HepG2 (cell line): ENCODE results near the gene P3H3. TPM values are rescaled to one million over a fixed set of nuclear protein-coding genes. Genes with fewer than 3 reads are reported as not detected.

Experiments
- ATAC-seq: fragments of 200-7000 bp; cut with Tn5 transposase; 3 replicates; pipeline ENCODE4 v1.9.1; 2020; ENCODE audit warnings: mild to moderate bottlenecking, moderate library complexity
- BruUV-seq: library from RNA; stranded (reverse); fragments of 400-500 nt; replicated peaks from 2 replicates; lab custom pipeline; 2021; lab: Mats Ljungman, UMichigan
- CTCF ChIA-PET: fragments of 300-600 bp; formaldehyde crosslinking; extraction: SDS; loops from one replicate; lab custom pipeline; 2021; ENCODE audit warnings: low total read pairs, inconsistent platforms, low intra/inter-chr PET ratio; lab: Yijun Ruan, JAX
- POLR2A ChIA-PET: fragments of 350-600 bp; sonication (Branson Sonifier 250); formaldehyde crosslinking; loops from one replicate; lab custom pipeline; 2020; ENCODE audit warnings: antibody characterized with exemption, inconsistent platforms; lab: Yijun Ruan, JAX
- DNase-seq: peaks from one replicate; pipeline ENCODE4 v3.0.0-alpha.2; 2015; ENCODE audit warnings: low spot score
- FAIRE-seq: peaks from 3 replicates; lab custom pipeline; 2011; peaks lifted over from hg19 to GRCh38; lab: Jason Lieb, UNC
- H2AFZ ChIP-seq: one replicate; pipeline ENCODE4 v1.6.1; 2011; ENCODE audit warnings: low read length, inconsistent platforms
- H3K27ac ChIP-seq: fragments of 300-600 bp; 3 replicates; pipeline ENCODE4 v1.8.0; 2011; ENCODE audit warnings: mixed run types, mild to moderate bottlenecking, mixed read lengths, low read length, inconsistent platforms; ENCODE audit not compliant: insufficient read depth; ENCODE audit errors: extremely low read length
- H3K27me3 ChIP-seq, 2 experiments: fragments of 200-600 bp in 1 of 2; 2 replicates in 1 of 2; 3 replicates in 1 of 2; pipeline versions ENCODE4 v1.6.0 to v1.8.0; 2011; ENCODE audit warnings: low read length in 2 of 2, mild to moderate bottlenecking in 2 of 2, moderate library complexity in 2 of 2, inconsistent platforms in 1 of 2; ENCODE audit not compliant: insufficient read depth in 2 of 2, control insufficient read depth in 1 of 2
- H3K36me3 ChIP-seq, 2 experiments: fragments of 200-600 bp in 1 of 2; replicated peaks in 1 of 2; 2 replicates in 1 of 2; 3 replicates in 1 of 2; pipeline versions ENCODE4 v1.5.1 to v1.8.0; 2011; ENCODE audit warnings: low read length in 2 of 2, inconsistent platforms in 1 of 2; ENCODE audit not compliant: insufficient read depth in 2 of 2, control insufficient read depth in 1 of 2
- H3K4me1 ChIP-seq: 2 replicates; pipeline ENCODE4 v1.5.1; 2012; ENCODE audit warnings: low read length, inconsistent platforms; ENCODE audit not compliant: insufficient read depth
- H3K4me2 ChIP-seq: 2 replicates; pipeline ENCODE4 v1.6.0; 2011; ENCODE audit warnings: low read depth, low read length, inconsistent platforms
- H3K4me3 ChIP-seq, 3 experiments: fragments of 200-600 bp in 1 of 3; sonication (generic), shearing (Covaris generic) in 1 of 3; replicated peaks in 1 of 3; 2 replicates each; pipeline ENCODE4 v1.5.1; 2011 to 2016; ENCODE audit warnings: low read length in 3 of 3, inconsistent platforms in 2 of 3, low read depth in 2 of 3, mild to moderate bottlenecking in 2 of 3, control low read depth in 1 of 3, mixed read lengths in 1 of 3; ENCODE audit not compliant: insufficient read depth in 1 of 3
- H3K79me2 ChIP-seq: one replicate; pipeline ENCODE4 v1.6.1; 2011; ENCODE audit warnings: low read length, inconsistent platforms; ENCODE audit not compliant: insufficient read depth
- H3K9ac ChIP-seq: 2 replicates; pipeline ENCODE4 v1.6.0; 2011; ENCODE audit warnings: mild to moderate bottlenecking, low read depth, low read length, inconsistent platforms; ENCODE audit not compliant: insufficient read depth
- H3K9me3 ChIP-seq: 2 replicates; pipeline ENCODE4 v1.5.1; 2012; ENCODE audit warnings: mild to moderate bottlenecking, low read length
- H4K20me1 ChIP-seq: 2 replicates; pipeline ENCODE4 v1.6.0; 2011; ENCODE audit warnings: inconsistent platforms, mild to moderate bottlenecking, low read length, moderate library complexity; ENCODE audit not compliant: insufficient read depth
- KDM1A ChIP-seq: IDR thresholded peaks from 2 replicates; pipeline ENCODE4 v1.6.1; 2016; ENCODE audit warnings: missing compliant biosample characterization
- MEF2D ChIP-seq: sonication (generic); formaldehyde crosslinking; IDR thresholded peaks from 2 replicates; pipeline ENCODE4 v1.5.1; 2020; ENCODE audit warnings: mild to moderate bottlenecking, missing genetic modification reagents
- PITX1 ChIP-seq: sonication (generic); formaldehyde crosslinking; IDR thresholded peaks from 2 replicates; pipeline ENCODE4 v1.5.1; 2020; ENCODE audit warnings: mild to moderate bottlenecking, missing genetic modification reagents
- RARG ChIP-seq: sonication (generic); formaldehyde crosslinking; IDR thresholded peaks from 2 replicates; pipeline ENCODE4 v1.4.0; 2020; ENCODE audit warnings: low read depth, mild to moderate bottlenecking, missing genetic modification reagents
- TCF12 ChIP-seq, 2 experiments: fragments of 450-650 bp in 1 of 2; sonication (generic) in 1 of 2; formaldehyde crosslinking in 1 of 2; IDR thresholded peaks; 2 replicates each; pipeline versions ENCODE4 v1.6.1 to v1.8.0; 2017 to 2022; ENCODE audit warnings: antibody characterized with exemption in 1 of 2, mild to moderate bottlenecking in 1 of 2, missing genetic modification reagents in 1 of 2, moderate library complexity in 1 of 2
- TP53 ChIP-seq: sonication (generic); formaldehyde crosslinking; conservative IDR thresholded peaks from 2 replicates; pipeline ENCODE4 v1.4.0; 2020; ENCODE audit warnings: missing genetic modification reagents
- ZEB1 ChIP-seq: IDR thresholded peaks from 2 replicates; pipeline ENCODE4 v1.6.1; 2012; ENCODE audit warnings: mild to moderate bottlenecking, low read depth, inconsistent platforms; ENCODE audit not compliant: insufficient replicate concordance
- ZNF124 ChIP-seq: sonication (generic); formaldehyde crosslinking; IDR thresholded peaks from 2 replicates; pipeline ENCODE4 v1.4.0; 2020; ENCODE audit warnings: missing genetic modification reagents
- ZNF317 ChIP-seq: sonication (generic); formaldehyde crosslinking; IDR thresholded peaks from 2 replicates; pipeline ENCODE4 v1.5.0; 2020; ENCODE audit warnings: mild to moderate bottlenecking, missing genetic modification reagents
- ZNF562 ChIP-seq: sonication (generic); formaldehyde crosslinking; IDR thresholded peaks from 2 replicates; pipeline ENCODE4 v1.8.0; 2022; ENCODE audit warnings: missing genetic modification reagents, borderline replicate concordance
- ZNF747 ChIP-seq: sonication (generic); formaldehyde crosslinking; IDR thresholded peaks from 2 replicates; pipeline ENCODE4 v1.8.1; 2023; ENCODE audit warnings: missing genetic modification reagents, mild to moderate bottlenecking, borderline replicate concordance
- ZSCAN12 ChIP-seq: sonication (generic); formaldehyde crosslinking; IDR thresholded peaks from 2 replicates; pipeline ENCODE4 v1.9.0; 2021; ENCODE audit warnings: mild to moderate bottlenecking, missing genetic modification reagents
- WGBS: methylation state at CpG from one replicate; pipeline ENCODE4 v1.1.6; 2017; ENCODE audit warnings: low lambda C conversion rate; 5-methylcytosine and 5-hydroxymethylcytosine counted together
- in situ Hi-C: cut with HindIII; loops from 2 replicates; pipeline ENCODE4 v1.10.0; 2017; ENCODE audit warnings: low pct_unique_long_range_greater_than_20kb; ENCODE audit not compliant: extremely low pct_ligation_motif_present
- intact Hi-C: fragments of 100-400 bp; cut with micrococcal nuclease; formaldehyde crosslinking; loops from one replicate; pipeline ENCODE4 v1.10.0; 2022; ENCODE audit not compliant: unreplicated experiment
- polyA plus RNA-seq, 8 experiments: library from polyadenylated mRNA; depleted of rRNA in 3 of 8; stranded (reverse) in 7 of 8; unstranded in 1 of 8; fragments of >200 nt; fragmentation: Illumina TruSeq in 4 of 8; extraction: Trizol in 4 of 8; gene quantifications; 2 replicates each; pipeline versions ENCODE4 v1.2.1 to v1.2.3, GENCODE V29; 2011 to 2016; ENCODE audit warnings: low read depth in 4 of 8, missing spikeins in 1 of 8, mixed read lengths in 1 of 8; ENCODE audit not compliant: insufficient read depth in 1 of 8
- total RNA-seq, 5 experiments: library from RNA; depleted of rRNA; stranded (reverse); fragments of >200 nt; fragmentation: Illumina TruSeq; extraction: Trizol; gene quantifications; 2 replicates each; pipeline ENCODE4 v1.2.3, GENCODE V29; 2016; ENCODE audit warnings: low read depth in 1 of 5
- TF ChIP-seq, protein P1 (sequence below): sonication (generic); formaldehyde crosslinking; IDR thresholded peaks from 2 replicates; pipeline ENCODE4 v1.8.1; 2023; ENCODE audit warnings: mild to moderate bottlenecking, inconsistent platforms, moderate library complexity, missing genetic modification reagents, borderline replicate concordance
- TF ChIP-seq, protein P2 (sequence below): sonication (generic); formaldehyde crosslinking; IDR thresholded peaks from 2 replicates; pipeline ENCODE4 v1.4.0; 2020; ENCODE audit warnings: mild to moderate bottlenecking, missing genetic modification reagents
- TF ChIP-seq, protein P3 (sequence below), 2 experiments: sonication (generic) in 1 of 2; formaldehyde crosslinking in 1 of 2; IDR thresholded peaks; 2 replicates each; pipeline versions ENCODE4 v1.4.0 to v1.6.1; 2018 to 2020; ENCODE audit warnings: missing genetic modification reagents in 2 of 2, borderline replicate concordance in 1 of 2, low read depth in 1 of 2, mild to moderate bottlenecking in 1 of 2, missing biosample characterization in 1 of 2

P3H3 gene
- total and polyA plus RNA-seq, 2 of the 13 experiments (the other 11 are each of a cell fraction or from before 2014, with no cell fraction given) = 20.1 to 20.5 TPM

DNA sequence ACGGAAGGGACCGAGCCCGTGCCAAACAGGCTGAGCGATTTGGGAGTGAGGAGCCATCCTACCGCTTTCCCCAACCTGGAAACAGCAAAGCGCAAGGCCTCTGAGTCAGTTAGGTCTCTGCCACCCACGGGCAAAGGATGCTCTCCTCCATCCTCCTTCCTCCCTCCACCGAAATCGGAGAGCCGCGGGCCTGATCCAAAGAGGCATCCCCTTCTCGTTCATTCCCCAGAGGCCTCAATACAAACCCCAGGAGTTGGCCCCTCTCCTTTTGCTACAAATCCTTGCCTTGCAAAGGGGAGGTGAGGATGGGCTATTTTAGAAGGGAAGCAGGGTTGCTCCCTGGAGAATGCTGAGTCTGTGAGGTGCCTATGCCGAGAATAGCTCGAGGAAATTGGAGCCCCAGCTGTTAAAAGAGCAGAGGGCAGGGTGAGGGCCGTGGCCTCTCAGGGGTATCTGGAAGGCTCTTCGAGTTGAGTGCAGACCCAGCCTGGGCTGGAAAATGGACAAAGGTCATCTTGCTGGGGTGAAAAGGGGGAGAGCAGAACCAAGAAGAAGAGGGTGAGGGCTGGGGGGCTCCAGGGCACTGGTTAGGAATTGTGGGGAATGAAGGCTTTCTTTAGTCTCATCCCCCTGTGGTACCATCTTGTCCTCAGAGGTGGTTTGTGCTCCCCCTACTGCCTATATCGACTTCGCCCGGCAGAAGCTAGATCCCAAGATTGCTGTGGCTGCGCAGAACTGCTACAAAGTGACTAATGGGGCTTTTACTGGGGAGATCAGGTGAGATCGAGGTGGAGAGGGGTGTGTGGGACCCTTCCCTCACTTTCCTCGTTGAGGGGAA lies 40.2 kb downstream of the P3H3 start:
- peaks cover 12 to 27% of the 10 kb centered on the region in 2 experiments for H3K36me3 ChIP-seq
- intact Hi-C loops = loop anchor here (1.0 to 2.0 kb wide), 2 partner anchors 16 to 23 kb away; partner anchors contain the start of gene USP5
- CTCF ChIA-PET = interaction anchor here (0.7 to 1.4 kb wide), 6 partner anchors 56 to 97 kb away, joined by 3 to 14 read pairs (median 4); no protein-coding TSS in a partner anchor
- no peak for ATAC-seq
- H3K4me1 ChIP-seq = peaks cover 45% of the 10 kb centered on the region
- H3K79me2 ChIP-seq = peaks cover 29% of the 10 kb centered on the region
- peak overlapping the region; percentile 88 to 96 (median 92) for H3K4me3 ChIP-seq
- DNase-seq = no peak
- POLR2A ChIA-PET = interaction anchor here (0.5 to 6.0 kb wide), 19 partner anchors 12 to 1039 kb away, joined by 3 to 132 read pairs (median 11); partner anchors contain the start of genes C12orf57, CDCA3, ENO2 and RNU7-1
- H3K9ac ChIP-seq = peak overlapping the region; percentile 95
- peak overlapping the region; percentile 87 for H3K27ac ChIP-seq
- in situ Hi-C loops = no loop called here
- TSS peak; percentile 51 for BruUV-seq
- H2AFZ ChIP-seq = no peak overlapping the region
- FAIRE-seq = peak; percentile 32
- 7% methylated on average over 17 of the region's 22 CpGs for WGBS
- H3K9me3 ChIP-seq = no peaks in the 10 kb centered on the region
- no peaks in the 10 kb centered on the region; a peak in 1 of 5 replicates for H3K27me3 ChIP-seq
- H4K20me1 ChIP-seq = peaks cover 44% of the 10 kb centered on the region
- peak overlapping the region; percentile 93 for H3K4me2 ChIP-seq
- no peak for TF ChIP-seq ZNF562 (CRISPR knock-in tag)
- no peak for TF ChIP-seq KDM1A (CRISPR knock-in tag)
- TF ChIP-seq, protein P1, sequence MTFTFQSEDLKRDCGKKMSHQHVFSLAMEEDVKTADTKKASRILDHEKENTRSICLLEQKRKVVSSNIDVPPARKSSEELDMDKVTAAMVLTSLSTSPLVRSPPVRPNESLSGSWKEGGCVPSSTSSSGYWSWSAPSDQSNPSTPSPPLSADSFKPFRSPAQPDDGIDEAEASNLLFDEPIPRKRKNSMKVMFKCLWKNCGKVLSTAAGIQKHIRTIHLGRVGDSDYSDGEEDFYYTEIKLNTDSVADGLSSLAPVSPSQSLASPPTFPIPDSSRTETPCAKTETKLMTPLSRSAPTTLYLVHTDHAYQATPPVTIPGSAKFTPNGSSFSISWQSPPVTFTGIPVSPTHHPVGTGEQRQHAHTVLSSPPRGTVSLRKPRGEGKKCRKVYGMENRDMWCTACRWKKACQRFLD (CRISPR knock-in tag) = 0 out of 2 replicates have a peak, but pooled peaks have one; percentile 11
- no peak for TF ChIP-seq ZNF124 (CRISPR knock-in tag)
- no peak for TF ChIP-seq TCF12 (IDR thresholded peaks at IDR 0.05)
- no peak for TF ChIP-seq TCF12 (CRISPR knock-in tag; IDR thresholded peaks at IDR 0.05)
- TF ChIP-seq, protein P2, sequence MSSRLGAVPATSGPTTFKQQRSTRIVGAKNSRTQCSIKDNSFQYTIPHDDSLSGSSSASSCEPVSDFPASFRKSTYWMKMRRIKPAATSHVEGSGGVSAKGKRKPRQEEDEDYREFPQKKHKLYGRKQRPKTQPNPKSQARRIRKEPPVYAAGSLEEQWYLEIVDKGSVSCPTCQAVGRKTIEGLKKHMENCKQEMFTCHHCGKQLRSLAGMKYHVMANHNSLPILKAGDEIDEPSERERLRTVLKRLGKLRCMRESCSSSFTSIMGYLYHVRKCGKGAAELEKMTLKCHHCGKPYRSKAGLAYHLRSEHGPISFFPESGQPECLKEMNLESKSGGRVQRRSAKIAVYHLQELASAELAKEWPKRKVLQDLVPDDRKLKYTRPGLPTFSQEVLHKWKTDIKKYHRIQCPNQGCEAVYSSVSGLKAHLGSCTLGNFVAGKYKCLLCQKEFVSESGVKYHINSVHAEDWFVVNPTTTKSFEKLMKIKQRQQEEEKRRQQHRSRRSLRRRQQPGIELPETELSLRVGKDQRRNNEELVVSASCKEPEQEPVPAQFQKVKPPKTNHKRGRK (CRISPR knock-in tag) = no peak
- TF ChIP-seq ZNF747 = peak; percentile 8; the same call in 1 of the 2 replicates
- peak; percentile 57; the same call in 1 of the 2 replicates for TF ChIP-seq MEF2D (CRISPR knock-in tag)
- no peak for TF ChIP-seq ZSCAN12 (CRISPR knock-in tag)
- TF ChIP-seq ZEB1 = peak; percentile 32
- TF ChIP-seq RARG (CRISPR knock-in tag) = no peak
- TF ChIP-seq, protein P3, sequence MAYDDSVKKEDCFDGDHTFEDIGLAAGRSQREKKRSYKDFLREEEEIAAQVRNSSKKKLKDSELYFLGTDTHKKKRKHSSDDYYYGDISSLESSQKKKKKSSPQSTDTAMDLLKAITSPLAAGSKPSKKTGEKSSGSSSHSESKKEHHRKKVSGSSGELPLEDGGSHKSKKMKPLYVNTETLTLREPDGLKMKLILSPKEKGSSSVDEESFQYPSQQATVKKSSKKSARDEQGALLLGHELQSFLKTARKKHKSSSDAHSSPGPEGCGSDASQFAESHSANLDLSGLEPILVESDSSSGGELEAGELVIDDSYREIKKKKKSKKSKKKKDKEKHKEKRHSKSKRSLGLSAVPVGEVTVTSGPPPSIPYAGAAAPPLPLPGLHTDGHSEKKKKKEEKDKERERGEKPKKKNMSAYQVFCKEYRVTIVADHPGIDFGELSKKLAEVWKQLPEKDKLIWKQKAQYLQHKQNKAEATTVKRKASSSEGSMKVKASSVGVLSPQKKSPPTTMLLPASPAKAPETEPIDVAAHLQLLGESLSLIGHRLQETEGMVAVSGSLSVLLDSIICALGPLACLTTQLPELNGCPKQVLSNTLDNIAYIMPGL (CRISPR knock-in tag; IDR thresholded peaks at IDR 0.05; ENCODE audit: borderline replicate concordance in 1 of 2, low read depth in 1 of 2) = peak in 1 of 2 experiments; percentile 15; a peak in 2 of 4 replicates
- no peak for TF ChIP-seq TP53
- TF ChIP-seq ZNF317 (CRISPR knock-in tag) = no peak
- TF ChIP-seq PITX1 (CRISPR knock-in tag) = 0 out of 2 replicates have a peak, but pooled peaks have one; percentile 5
